Measurements from ENCODE around the gene LRMDA. TPM values are rescaled to one million over a fixed set of nuclear protein-coding genes. Genes with fewer than 3 reads are reported as not detected.

Gene LRMDA
- total RNA-seq, 1 donor from 2014 or later, result 0.19 TPM

GRCh38 chr10:76024460-76025123 lies 593.2 kb downstream of the LRMDA start:
- H3K9me3 Mint-ChIP-seq (ENCODE audit: unreplicated experiment), result no peaks in the 10 kb centered on the region

GRCh38 chr10:76025124-76025477 lies 593.7 kb downstream of the LRMDA start:
- DNase-seq (ENCODE audit: extremely low spot score, unreplicated experiment), result no peak
- H3K9me3 Mint-ChIP-seq (ENCODE audit: unreplicated experiment), result no peaks in the 10 kb centered on the region
- H3K27ac Mint-ChIP-seq (ENCODE audit: unreplicated experiment), result no peak overlapping the region
- no peak overlapping the region for H3K4me3 Mint-ChIP-seq (ENCODE audit: unreplicated experiment)
- no peaks in the 10 kb centered on the region for H3K36me3 Mint-ChIP-seq (ENCODE audit: unreplicated experiment)
- no peaks in the 10 kb centered on the region for H3K4me1 Mint-ChIP-seq (ENCODE audit: unreplicated experiment)
- TF ChIP-seq CTCF (IDR thresholded peaks at IDR 0.05), result no peak
- H3K27me3 Mint-ChIP-seq (ENCODE audit: unreplicated experiment), result peaks cover 52% of the 10 kb centered on the region

More at GRCh38 chr10:76024460-76025123, 593.2 kb downstream of the LRMDA start:
- Mint-ChIP-seq H3K27me3 (ENCODE audit: unreplicated experiment) (peaks cover 53% of the 10 kb centered on the region), H3K4me3 (ENCODE audit: unreplicated experiment) (no peak overlapping the region), H3K4me1 (ENCODE audit: unreplicated experiment) (no peaks in the 10 kb centered on the region), H3K27ac (ENCODE audit: unreplicated experiment) (no peak overlapping the region), H3K36me3 (ENCODE audit: unreplicated experiment) (no peaks in the 10 kb centered on the region)
- no peak for DNase-seq (ENCODE audit: extremely low spot score, unreplicated experiment)
- TF ChIP-seq CTCF (IDR thresholded peaks at IDR 0.05), result no peak

GRCh38 chr10:76026176-76026771 lies 594.9 kb downstream of the LRMDA start:
- no peak overlapping the region for H3K4me3 Mint-ChIP-seq (ENCODE audit: unreplicated experiment)
- no peak for TF ChIP-seq CTCF (IDR thresholded peaks at IDR 0.05)
- H3K36me3 Mint-ChIP-seq (ENCODE audit: unreplicated experiment), result no peaks in the 10 kb centered on the region
- H3K27ac Mint-ChIP-seq (ENCODE audit: unreplicated experiment), result no peak overlapping the region
- no peak for DNase-seq (ENCODE audit: extremely low spot score, unreplicated experiment)
- no peaks in the 10 kb centered on the region for H3K4me1 Mint-ChIP-seq (ENCODE audit: unreplicated experiment)
- peaks cover 51% of the 10 kb centered on the region for H3K27me3 Mint-ChIP-seq (ENCODE audit: unreplicated experiment)
- no peaks in the 10 kb centered on the region for H3K9me3 Mint-ChIP-seq (ENCODE audit: unreplicated experiment)

GRCh38 chr10:76026905-76027304 lies 595.5 kb downstream of the LRMDA start:
- H3K27me3 Mint-ChIP-seq (ENCODE audit: unreplicated experiment), result peaks cover 51% of the 10 kb centered on the region
- DNase-seq (ENCODE audit: extremely low spot score, unreplicated experiment), result no peak
- TF ChIP-seq CTCF (IDR thresholded peaks at IDR 0.05), result no peak
- no peak overlapping the region for H3K27ac Mint-ChIP-seq (ENCODE audit: unreplicated experiment)
- no peak overlapping the region for H3K4me3 Mint-ChIP-seq (ENCODE audit: unreplicated experiment)
- no peaks in the 10 kb centered on the region for H3K9me3 Mint-ChIP-seq (ENCODE audit: unreplicated experiment)
- H3K36me3 Mint-ChIP-seq (ENCODE audit: unreplicated experiment), result no peaks in the 10 kb centered on the region
- no peaks in the 10 kb centered on the region for H3K4me1 Mint-ChIP-seq (ENCODE audit: unreplicated experiment)

GRCh38 chr10:76029782-76030181 lies 598.4 kb downstream of the LRMDA start:
- Mint-ChIP-seq H3K27ac (ENCODE audit: unreplicated experiment) (no peak overlapping the region), H3K27me3 (ENCODE audit: unreplicated experiment) (peaks cover 50% of the 10 kb centered on the region), H3K36me3 (ENCODE audit: unreplicated experiment) (no peaks in the 10 kb centered on the region), H3K9me3 (ENCODE audit: unreplicated experiment) (no peaks in the 10 kb centered on the region), H3K4me3 (ENCODE audit: unreplicated experiment) (no peak overlapping the region), H3K4me1 (ENCODE audit: unreplicated experiment) (peaks cover 4% of the 10 kb centered on the region)
- TF ChIP-seq CTCF (IDR thresholded peaks at IDR 0.05), result no peak
- no peak for DNase-seq (ENCODE audit: extremely low spot score, unreplicated experiment)
